ENCODE data around the gene LARP4B.
A peak's percentile ranks its signal among the peaks of the same experiment; 100 is the strongest.

The LARP4B gene

DNA sequence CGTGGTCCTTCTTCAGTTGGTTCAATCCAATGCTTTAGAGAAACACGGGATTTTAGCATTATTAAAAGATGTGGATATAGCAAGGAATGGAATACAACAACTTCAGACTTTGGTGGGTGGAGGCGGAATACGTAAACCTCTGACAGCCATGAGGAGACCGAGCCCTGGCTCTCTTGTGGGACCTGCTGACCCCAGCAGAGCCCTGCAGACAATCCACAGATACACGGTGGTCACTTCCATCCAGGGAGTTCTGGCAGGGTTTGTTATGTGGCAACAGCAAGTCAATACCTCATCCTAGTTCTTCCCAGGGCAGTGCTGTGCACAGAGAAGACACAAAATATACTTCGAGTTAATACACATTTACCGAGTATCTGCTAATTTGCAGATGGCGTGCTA, 123.5 kb downstream of the LARP4B start:
- no peak for DNase-seq (ENCODE audit: low read depth in 2 of 2)

DNA sequence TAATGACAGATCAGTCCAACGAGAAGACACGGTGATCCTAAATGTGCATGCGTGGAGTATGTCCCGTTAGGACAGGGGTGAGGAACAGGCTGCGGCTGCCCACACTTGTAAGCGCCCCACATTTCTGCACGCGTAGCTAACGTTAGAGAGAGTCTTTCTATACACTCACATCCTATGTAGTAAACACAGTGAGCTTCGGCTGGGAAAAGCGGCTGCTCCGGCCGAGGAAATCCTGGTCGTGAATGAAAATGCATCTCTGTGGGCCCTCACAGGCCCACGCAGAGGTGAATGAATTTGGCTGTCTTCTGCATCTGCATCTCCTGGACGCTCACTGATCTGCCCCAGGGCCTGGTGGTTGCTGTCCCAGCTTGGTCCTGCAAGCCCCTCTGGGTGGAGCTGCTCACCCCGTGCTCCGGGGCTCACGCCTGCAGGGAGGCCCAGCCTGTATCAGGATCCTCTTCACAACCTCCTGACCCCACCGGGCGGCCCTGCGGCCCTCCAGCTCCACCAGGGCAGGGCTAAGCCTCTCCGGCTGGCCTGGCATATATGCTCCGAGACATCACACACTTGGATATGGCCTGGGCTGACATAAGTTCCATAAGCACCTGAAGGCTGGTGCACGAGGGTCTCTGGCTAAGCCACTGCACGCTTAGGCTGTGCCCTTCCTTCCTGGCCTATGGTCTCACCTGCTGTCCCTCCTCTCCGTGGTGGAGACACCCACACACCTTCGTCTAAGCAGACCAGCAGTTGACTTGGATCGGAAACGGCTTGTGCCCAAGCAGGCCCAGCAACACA, 124.1 kb downstream of the LARP4B start:
- DNase-seq (ENCODE audit: low read depth in 2 of 2): no peak

DNA sequence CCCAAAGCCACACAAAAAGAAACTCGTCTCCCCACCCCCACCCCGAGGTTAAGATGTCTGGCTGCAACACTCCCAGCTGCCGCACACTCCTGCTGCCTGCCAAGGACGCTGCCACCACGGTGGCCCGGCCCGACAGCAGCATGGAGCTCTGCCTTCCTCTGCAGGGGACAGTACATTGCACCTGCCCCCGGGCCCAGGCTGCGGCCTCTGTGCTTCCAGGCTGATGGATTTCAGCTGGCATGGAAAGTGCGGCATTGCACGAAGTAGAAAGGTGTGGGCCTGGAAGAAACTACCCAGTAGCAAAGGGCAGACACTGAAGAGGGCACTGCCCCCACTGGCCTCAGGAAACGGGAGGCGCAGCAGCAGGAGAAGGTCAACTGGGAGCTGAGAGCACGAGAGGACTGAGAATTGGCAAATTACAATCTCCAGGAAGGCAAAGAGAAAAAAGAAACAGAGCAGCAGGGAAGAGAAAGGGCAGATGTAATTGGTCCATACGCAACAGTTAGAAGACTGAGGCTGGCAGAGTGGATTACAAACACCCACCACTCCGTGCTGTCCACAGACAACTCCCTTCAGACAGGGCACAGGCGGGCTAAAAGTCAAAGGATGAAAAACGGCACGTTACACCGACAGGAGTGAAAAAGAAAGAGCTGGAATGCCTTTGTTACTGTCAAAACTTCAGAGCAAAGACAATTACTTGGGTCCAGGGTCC, 124.9 kb downstream of the LARP4B start:
- no peak for DNase-seq (ENCODE audit: low read depth in 2 of 2)

DNA sequence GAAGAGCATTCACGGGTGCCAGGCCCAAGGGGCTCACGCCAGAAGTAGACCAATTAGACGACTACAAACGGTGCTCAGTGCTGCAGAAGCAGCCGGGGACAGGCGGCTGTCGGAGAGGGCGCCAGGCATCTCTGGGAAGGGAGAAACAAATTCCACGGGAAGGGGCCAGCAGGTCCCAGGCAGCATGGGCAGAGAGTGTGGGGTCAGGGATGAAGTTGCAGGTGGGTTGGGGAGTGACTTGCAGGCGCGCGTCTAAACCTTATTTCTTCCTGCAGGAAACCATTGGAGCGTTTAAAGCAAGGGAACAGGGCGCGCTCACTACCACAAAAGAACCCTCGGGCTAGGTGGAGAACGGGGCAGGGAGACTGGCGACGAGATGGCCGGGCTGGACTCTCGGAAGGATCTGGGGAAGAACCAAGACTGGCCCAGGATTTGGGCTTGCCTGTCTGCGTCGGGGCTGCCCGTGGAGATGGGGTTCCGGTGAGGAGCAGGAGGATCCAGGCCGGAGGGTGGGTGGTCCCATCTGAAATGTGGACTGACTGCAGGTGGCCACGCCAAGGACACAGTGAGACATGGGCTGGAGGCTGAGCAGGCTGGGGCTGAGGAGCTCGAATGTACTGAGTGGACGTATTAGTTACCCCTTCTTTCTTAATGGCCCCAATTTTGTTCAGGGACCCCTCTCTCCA, 125.7 kb downstream of the LARP4B start:
- no peak for DNase-seq (ENCODE audit: low read depth in 2 of 2)

DNA sequence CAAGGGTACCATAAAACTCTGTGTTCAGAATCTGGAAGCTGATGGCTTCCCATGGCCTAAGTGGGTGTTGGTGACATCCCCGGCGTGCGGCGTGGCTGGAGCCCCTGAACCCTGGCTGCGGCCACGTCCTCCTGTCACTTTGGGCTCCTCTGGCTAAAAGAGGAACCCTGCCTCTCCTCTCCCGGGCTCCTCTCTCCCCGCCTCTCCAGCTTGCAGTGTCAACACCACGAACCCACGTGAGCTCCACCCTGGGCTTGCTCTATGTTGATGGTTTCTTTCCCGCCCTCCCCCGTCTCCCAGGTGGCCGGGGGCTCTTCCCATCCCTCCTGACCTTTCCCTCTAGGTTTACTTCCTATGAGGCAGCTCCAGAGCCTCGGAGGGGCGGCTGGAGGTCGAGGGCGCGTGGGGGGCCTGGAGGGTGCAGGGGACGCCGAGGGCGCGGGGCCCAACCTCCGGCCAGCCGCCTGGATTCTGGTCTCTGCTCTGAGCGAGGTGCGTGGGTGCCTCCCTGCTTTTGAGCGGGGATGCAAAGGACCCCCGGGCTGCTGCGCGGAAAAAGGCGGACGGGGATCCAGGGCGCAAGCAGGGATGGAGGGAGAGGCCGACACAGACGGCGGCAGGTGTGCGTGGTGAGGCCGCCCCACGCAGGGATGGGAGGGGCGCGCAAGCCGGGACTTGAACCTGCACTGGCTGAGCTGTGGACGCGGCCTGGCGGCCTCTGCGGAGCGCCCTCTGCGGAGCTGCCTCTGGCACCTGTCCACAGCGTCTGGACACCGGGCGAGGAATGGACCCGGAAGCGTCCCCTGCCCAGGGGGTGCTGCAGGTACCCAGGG, 126.5 kb downstream of the LARP4B start:
- DNase-seq (ENCODE audit: low read depth in 2 of 2): no peak

DNA sequence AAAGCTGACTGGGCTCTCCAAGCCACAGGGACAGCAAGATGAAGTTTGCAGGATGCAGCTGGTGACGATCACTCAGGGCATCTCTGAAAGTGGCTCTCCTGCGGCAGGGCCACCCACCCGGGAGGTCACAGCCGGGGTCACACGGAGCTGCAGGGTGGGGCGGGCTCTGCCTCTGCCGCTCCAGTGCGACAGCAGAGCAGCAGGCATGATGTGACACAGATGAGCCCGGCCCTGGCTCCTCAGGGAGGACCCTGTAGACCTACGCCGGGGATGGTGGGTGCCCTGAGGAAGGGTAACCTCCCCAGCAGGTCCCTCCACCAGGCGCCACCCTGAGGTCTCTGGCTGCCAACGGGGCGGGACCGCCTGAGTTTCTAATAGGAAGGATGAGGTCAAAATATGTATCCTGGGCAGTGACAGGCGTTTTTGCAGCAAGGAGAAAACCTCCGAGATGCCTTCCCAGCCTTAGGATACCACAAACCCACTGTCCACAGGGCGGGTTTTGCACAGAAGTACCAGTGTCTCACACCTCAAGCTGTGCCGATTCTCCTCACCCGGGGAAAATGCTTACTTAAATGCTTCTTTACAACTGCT, 127.2 kb downstream of the LARP4B start:
- no peak for DNase-seq (ENCODE audit: low read depth in 2 of 2)

DNA sequence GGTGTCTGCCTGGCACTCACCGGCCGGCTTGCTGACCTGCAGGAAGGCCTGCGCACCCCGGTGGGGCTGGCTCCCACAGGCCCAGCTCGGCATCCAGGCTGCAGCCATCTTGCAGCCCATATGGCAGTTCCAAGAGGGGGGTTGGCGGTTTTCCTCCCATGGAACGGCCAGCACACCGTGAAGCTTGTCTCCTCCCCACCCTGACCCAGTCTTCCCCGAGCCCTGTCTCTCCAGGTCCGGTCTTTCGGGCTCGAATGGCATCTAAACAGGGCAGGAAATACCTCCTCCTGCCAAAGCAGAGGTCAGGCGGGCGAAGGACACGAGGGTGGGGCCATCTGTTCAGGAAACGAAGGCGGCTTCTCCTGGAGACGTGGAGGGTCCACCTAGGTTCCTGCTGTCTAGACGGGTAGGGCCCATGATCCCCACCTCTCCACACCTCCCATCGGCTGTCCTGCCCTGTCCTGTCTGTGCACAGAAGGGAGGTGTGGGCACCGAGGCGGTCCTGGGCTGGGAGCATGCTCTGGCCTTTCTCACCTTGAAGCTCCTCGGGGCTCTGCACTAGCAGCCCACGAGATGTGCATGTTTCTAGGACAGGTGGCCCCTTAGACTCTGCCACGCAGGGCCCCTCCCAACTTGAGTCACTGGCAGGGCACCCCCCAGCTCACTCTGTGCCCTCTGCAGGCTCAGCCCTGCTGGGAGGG, 128.3 kb downstream of the LARP4B start:
- no peak for DNase-seq (ENCODE audit: low read depth in 2 of 2)

DNA sequence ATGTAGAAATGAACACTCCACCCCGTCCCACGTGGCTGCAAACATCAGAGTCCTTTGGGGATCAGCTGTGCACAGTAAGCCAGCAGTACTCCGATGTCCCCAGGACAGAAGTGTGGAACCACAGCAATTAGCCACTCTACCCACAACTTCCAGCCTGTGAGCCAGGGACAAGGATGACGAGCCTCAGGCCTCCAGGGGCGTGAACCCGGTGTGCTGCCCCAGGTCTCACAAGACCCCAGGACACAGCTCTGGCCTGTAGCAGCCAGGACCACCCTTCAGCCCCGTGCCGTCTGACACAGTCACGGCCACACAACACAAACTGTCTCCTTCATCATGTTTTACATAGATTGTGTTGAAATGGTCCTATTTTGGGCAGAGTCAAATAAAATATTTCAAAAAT, 129.0 kb downstream of the LARP4B start:
- no peak for DNase-seq (ENCODE audit: low read depth in 2 of 2)

DNA sequence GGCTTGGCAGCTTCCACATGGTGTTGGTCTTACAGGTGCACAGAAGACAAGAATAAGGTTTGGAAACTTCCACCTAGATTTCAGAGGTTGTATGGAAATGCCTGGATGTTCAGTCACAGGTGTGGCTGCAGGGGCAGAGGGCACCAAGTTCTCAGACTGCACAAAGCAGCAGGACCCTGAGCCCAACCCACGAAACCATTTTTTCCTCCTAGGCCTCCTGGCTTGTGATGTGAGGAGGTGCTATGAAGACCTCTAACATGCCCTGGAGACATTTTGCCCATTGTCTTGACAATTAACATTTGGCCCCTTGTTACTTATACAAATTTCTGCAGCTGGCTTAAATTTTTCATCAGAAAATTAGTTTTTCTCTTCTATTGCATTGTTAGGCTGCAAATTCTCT, 134.3 kb downstream of the LARP4B start:
- no peak for DNase-seq (ENCODE audit: low read depth in 2 of 2)

DNA sequence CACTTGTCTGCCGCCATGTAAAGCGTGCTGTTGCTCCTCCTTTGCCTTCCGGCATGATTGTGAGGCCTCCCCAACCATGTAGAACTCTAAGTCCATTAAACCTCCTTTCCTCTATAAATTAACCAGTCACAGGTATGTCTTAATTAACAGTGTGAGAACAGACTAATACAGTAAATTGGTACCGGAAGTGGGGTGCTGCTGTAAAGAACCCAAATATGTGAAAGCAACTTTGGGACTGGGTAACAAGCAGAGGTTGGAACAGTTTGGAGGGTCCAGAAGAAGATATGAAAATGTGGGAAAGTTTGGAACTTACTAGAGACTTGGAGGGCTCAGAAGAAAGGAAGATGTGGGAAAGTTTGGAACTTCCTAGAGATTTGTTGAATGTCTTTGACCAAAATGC, 135.3 kb downstream of the LARP4B start:
- no peak for DNase-seq (ENCODE audit: low read depth in 2 of 2)

DNA sequence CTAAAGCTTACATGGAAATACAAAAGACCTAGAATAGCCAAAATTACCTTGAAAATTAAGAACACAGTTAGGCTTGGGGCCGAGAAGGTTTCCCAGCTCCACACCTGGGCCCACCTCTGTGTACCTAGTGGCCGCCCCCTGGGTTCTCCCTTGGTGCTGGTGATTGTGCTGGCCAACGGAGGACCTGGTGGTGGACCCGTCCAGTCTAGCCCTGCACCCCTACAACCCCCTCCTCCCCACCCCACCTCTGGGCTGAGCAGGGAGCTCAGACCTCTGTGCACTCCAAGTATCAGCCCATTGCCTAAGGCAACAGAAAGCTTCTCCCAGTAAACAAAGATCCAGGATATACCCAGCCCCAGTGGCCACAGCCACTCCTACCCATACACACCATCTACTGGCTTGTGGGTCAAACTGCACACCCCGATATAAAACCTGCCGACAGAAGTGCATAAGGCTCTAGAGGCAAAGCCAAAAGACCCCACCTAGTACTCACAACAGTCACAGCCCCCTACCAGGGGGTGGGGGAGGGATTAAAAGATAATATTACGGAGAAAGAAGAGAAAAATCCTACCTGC, 137.0 kb downstream of the LARP4B start:
- no peak for DNase-seq (ENCODE audit: low read depth in 2 of 2)

DNA sequence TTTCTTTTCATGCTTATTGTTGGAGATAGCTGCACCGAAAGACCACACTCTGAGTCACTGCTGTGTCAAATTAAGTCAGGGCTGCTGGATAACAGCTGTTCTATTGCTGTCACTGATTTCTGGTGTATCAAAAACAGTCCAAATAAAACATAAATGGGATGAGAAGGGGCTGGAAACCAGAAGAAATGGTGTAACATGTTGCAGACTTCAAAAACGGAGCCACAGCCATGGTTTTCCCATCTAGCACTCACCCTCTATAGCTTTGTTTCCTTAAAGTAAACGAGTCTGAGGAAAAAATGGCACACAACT, 138.8 kb downstream of the LARP4B start:
- no peak for DNase-seq (ENCODE audit: low read depth in 2 of 2)

DNA sequence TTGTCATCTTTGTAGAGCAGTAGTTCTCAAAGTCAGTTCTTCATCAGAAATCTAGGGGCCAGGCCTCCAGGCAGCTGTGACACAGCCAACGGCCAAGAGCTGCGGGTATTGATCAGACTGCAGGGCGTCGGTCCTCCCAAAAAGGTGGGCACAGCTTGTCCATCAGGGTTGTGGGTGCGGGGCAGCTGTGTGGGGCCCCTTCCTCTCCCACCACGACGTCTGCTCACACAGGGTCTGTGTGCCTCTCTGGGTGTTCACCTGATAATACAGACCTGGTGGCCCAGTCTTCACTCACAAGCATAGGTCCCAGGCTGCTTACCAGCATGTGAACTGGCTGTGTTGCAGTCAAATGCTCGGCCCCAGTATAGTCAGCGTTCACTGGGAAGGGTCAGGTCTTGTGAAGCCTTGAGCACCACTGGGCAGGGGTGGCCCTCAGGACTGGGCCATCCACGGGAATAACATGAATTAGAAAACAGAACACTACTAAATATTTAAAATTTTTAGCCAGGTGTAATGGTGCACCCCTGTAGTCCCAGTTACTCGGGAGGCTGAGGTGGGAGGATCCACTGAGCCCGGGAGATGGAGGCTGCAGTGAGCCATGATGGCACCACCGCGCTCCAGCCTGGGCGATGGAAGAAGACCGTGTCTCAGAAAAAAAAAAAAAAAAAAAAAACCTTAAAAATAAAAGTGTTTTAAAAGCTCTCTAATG, 139.3 kb downstream of the LARP4B start:
- DNase-seq (ENCODE audit: low read depth in 2 of 2): no peak

DNA sequence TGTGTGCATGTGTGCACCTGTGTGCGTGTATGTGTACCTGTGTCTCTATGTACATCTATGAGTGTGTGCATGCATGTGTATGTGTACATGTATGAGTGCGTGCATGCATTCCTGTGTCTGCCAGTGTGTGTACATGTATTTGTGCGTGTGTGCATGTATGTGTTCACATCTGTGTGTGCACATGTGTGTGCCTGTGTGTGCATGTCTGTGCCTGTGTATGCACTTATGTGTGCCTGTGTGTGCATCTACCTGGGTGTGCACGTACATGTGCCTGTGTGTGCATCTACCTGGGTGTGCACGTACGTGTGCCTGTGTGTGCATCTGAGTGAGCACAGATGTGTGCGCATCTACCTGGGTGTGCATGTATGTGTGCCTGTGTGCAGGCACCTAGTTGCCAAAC, 139.9 kb downstream of the LARP4B start:
- no peak for DNase-seq (ENCODE audit: low read depth in 2 of 2)

DNA sequence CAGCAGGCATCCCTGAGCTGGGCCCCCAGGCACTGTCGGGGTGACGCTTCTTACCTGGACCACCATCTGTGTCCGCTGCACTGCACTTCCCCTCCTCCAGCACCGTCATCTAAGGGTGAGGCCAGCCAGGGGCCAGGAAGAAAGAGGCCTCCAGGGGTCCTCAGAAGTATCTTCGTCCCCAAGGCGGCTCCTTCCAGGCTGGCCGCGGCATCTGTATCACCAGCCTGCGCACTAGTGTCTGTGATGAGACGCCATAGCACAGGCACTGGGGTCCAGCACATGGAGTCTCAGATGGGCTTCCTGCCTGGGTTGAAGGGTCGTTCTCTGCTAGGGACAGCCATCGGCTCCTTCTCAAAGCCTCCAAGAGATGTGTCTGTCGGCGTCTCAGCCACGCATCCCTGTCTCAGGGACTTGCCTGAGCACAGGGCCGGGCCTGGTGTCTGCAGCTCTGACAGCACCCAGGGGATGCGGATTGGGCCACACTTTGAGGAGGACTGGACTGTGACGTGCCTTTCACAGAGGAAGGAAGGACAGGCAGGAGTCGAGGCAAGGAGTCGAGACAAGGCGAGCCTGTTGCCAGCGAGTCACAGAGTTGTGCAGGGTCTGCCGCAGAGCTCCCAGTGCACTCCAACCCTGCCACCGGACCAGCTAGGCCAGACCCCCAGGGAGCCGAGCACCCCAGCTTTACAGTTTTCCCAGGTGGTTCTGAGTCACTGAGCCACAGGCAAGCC, 140.5 kb downstream of the LARP4B start:
- DNase-seq (ENCODE audit: low read depth in 2 of 2): no peak

DNA sequence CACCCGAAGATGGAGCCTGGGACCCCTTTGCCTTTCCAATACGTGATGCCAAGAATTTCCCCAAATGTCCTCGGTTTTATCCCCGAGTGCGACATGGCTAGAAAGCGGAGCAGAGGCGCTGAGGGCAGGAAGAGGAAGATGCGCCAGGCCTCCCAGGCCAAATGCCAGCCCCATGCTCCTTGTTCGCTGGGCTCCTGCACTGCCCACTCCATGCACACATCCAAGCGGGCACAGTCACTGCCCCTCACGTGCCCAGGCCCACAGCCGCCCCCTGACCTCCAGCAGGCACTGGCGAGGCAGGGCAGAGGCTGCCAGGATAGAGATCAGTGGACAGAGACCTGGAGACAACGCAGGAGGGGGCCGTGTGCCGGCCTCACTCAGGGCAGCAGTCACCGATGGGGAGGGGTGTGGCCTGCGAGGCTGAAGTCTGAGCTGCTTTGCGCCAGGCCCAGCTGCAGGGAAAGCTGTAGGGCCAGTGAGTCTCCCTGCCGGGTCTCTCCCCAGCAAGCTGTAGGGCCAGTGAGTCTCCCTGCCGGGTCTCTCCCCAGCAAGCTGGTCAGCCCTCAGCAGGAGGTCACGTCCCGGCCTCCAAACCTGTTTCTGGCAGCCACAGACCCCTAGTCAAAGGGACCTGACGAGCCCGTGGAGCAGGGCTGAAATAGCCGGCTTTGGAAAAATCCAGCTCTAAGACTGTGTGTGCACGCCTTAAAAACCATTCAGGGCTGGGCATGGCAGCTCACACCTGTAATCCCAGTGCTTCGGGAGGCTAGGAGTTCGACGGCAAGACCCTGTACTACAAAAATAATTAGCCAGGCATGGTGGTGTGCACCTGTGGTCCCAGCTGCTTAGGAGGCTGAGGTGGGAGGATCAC, 141.4 kb downstream of the LARP4B start:
- no peak for DNase-seq (ENCODE audit: low read depth in 2 of 2)

DNA sequence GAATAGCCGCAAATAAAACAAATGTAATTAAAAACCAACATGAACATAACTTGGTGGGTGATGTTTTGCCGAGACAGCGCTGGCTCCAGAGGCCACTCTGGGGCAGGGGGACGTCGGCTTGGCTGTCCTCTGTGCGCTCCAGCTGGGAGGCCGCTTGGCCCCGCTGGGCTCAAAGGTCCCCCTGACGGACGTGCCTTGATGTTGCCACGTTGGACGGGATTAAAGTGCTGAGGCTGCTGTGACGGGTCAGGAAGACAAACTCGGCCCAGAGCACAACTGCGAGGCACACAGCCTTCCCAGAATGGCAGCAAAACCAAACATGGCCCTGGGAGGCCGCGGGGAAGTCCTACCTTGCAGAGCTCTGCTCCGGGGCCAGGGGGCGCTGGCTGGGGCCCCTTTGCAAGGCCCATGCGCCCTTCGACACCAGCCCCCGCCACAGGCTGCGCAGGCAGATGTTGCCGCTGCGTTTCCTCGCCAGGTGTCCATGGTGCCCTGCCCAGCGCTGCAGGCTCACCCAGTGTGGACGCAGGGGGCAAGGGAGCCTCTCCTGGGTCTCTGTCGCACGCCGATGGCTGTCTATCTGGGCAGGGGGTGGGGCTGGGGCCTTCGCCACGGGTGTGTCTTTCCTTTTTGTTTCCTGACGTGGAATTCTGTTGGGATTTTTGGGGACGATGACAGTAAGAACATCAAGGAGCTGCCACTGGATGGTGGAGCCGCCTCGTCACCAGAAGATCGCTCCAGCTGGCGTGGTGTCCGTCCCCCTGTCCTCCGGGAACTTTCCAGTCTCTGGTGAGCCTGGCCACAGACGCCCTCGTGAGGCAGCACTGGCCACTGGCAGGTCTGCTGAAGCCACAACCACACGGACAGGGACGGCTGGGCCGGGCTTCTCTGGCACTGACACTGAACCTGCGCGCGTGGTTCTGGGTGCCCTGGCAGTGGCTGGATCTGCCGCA, 142.4 kb downstream of the LARP4B start:
- DNase-seq (ENCODE audit: low read depth in 2 of 2): peak; percentile 16 to 23

Measured in stimulated activated CD4-positive, alpha-beta T cell treated with anti-CD3 and anti-CD28 coated beads, Interleukin-15, amount 100 ng/mL, for 48 hours (primary cell).